ENCODE measurements around the gene ALPL. TPM values are rescaled to one million over a fixed set of nuclear protein-coding genes. Genes with fewer than 3 reads are reported as not detected.

ALPL gene
- total RNA-seq, 3 donors from 2014 or later: 2.9 to 98.0 (median 17.4) TPM

- no peaks in the 10 kb centered on the region for H3K9me3 ChIP-seq
- no peak overlapping the region for H3K4me3 ChIP-seq
- TF ChIP-seq, protein P1, sequence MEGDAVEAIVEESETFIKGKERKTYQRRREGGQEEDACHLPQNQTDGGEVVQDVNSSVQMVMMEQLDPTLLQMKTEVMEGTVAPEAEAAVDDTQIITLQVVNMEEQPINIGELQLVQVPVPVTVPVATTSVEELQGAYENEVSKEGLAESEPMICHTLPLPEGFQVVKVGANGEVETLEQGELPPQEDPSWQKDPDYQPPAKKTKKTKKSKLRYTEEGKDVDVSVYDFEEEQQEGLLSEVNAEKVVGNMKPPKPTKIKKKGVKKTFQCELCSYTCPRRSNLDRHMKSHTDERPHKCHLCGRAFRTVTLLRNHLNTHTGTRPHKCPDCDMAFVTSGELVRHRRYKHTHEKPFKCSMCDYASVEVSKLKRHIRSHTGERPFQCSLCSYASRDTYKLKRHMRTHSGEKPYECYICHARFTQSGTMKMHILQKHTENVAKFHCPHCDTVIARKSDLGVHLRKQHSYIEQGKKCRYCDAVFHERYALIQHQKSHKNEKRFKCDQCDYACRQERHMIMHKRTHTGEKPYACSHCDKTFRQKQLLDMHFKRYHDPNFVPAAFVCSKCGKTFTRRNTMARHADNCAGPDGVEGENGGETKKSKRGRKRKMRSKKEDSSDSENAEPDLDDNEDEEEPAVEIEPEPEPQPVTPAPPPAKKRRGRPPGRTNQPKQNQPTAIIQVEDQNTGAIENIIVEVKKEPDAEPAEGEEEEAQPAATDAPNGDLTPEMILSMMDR (IDR thresholded peaks at IDR 0.05): no peak
- intact Hi-C loops (cut with DNase I; ENCODE audit: low total_unique reads): no loop called here
- no peak for DNase-seq (ENCODE audit: low spot score in 2 of 2)
- no peak overlapping the region for H3K27ac ChIP-seq
- H3K4me1 ChIP-seq: peaks cover 2 to 18% of the 10 kb centered on the region in 2 donors
- H3K36me3 ChIP-seq: no peaks in the 10 kb centered on the region
- H3K27me3 ChIP-seq: no peaks in the 10 kb centered on the region
These were observed 110.2 kb downstream of the ALPL start for GRCh38 chr1:21619375-21619947.

GRCh38 chr1:21620011-21620410, 110.8 kb downstream of the ALPL start:
- Histone ChIP-seq H3K4me3 (peak overlapping the region in 1 of 3 donors; percentile 50), H3K36me3 (no peaks in the 10 kb centered on the region), H3K27me3 (no peaks in the 10 kb centered on the region), H3K4me1 (peaks cover 2 to 20% of the 10 kb centered on the region in 2 donors), H3K9me3 (no peaks in the 10 kb centered on the region), H3K27ac (no peak overlapping the region)
- TF ChIP-seq, protein P1 (IDR thresholded peaks at IDR 0.05): no peak
- TF ChIP-seq POLR2AphosphoS5 (IDR thresholded peaks at IDR 0.05) (no peak), POLR2A (IDR thresholded peaks at IDR 0.05) (no peak)
- intact Hi-C loops (cut with DNase I; ENCODE audit: low total_unique reads): no loop called here
- DNase-seq (ENCODE audit: low spot score in 2 of 2): no peak

DNA sequence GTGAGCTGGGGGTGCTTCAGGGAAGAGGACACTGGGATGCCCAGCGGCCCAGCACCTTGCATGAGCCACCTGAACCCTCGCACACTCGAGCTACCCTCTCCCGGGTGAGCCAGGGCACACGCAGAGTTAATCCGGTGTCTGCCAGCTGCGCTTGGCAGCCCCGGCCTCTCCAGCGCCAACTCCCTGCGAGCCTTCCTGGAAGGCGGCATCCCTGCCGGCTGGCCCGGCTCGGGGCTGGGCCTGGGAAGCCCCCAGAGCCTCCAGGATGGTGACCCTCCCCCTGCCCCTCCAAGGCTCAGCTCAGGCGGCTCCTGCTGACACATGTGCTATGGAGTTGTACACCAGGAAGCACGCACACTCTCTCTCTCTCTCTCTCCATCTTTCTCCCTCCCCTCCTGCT, 111.3 kb downstream of the ALPL start:
- Histone ChIP-seq H3K4me1 (peaks cover 2 to 20% of the 10 kb centered on the region in 2 donors), H3K4me3 (peak overlapping the region in 2 of 3 donors; percentile 3 to 50), H3K27ac (no peak overlapping the region)

DNA sequence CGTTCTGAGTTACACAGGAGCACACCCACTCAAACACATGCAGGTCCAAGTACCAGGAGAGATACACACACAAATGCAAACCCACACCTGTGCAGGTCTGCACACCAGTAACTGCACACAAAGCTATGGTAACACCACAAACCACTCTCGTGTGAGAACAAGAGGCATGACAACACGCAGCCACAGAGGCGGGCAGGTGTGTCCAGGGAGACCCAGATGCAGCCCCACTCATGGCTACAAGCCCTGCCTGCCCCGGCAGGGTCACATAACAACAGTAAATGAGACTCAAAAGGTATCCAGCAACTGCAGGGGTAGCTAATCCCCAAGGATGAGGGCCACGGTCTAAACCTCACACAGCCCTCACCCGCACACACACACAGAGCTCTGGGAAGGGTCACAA, 111.8 kb downstream of the ALPL start:
- no peaks in the 10 kb centered on the region for H3K9me3 ChIP-seq
- no peaks in the 10 kb centered on the region for H3K36me3 ChIP-seq
- DNase-seq (ENCODE audit: low spot score in 2 of 2): no peak
- H3K27me3 ChIP-seq: no peaks in the 10 kb centered on the region
- intact Hi-C loops (cut with DNase I; ENCODE audit: low total_unique reads): no loop called here
- no peak for TF ChIP-seq POLR2A (IDR thresholded peaks at IDR 0.05)
- no peak for TF ChIP-seq POLR2AphosphoS5 (IDR thresholded peaks at IDR 0.05)
- peak overlapping the region in 1 of 3 donors; percentile 27 for H3K4me3 ChIP-seq
- H3K4me1 ChIP-seq: peaks cover 2 to 20% of the 10 kb centered on the region in 2 donors
- H3K27ac ChIP-seq: no peak overlapping the region

More for the DNA sequence above, 111.3 kb downstream of the ALPL start:
- TF ChIP-seq, protein P1 (IDR thresholded peaks at IDR 0.05): no peak
- TF ChIP-seq POLR2A (IDR thresholded peaks at IDR 0.05): no peak
- no peak for TF ChIP-seq POLR2AphosphoS5 (IDR thresholded peaks at IDR 0.05)
- Histone ChIP-seq H3K36me3 (no peaks in the 10 kb centered on the region), H3K9me3 (no peaks in the 10 kb centered on the region), H3K27me3 (no peaks in the 10 kb centered on the region)
- intact Hi-C loops (cut with DNase I; ENCODE audit: low total_unique reads): no loop called here
- DNase-seq (ENCODE audit: low spot score in 2 of 2): no peak

DNA sequence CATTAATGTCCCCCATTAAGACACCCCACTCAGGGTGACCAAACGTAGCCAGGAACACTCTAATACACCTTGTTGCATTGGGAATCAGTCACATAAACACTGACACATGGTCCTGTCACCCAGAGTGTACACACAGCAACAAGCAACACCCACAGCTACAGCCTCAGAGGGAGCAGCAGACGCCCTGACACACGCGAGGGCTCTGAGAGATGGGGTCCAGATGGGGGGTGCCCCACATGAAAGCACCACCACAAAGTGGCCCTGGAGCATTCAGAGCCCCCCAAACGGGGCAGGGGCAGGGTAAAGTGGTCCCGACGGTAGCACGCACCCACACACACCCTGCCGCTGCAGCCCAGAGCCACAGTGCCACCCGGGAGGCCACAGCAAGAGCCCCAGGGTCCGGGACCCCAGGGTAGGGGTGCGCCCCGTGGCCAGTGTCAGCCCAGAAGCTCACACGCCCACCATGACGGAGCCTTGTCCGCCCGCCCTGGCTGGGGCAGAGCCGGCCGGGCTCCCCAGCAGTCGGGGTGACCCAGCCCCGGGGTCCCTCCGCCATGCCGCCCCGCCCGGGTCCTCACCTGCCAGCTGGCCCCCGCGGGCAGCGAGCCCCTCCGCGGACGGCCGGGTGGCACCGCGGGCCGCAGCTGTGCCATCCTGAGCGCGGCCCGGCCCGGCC, 112.7 kb downstream of the ALPL start:
- no peak for DNase-seq (ENCODE audit: low spot score in 2 of 2)
- Histone ChIP-seq H3K27me3 (no peaks in the 10 kb centered on the region), H3K4me3 (peak overlapping the region in 2 of 3 donors; percentile 55 to 74), H3K9me3 (no peaks in the 10 kb centered on the region), H3K27ac (peak overlapping the region in 1 of 2 donors; percentile 35), H3K36me3 (no peaks in the 10 kb centered on the region), H3K4me1 (peaks cover 2 to 20% of the 10 kb centered on the region in 2 donors)
- TF ChIP-seq, protein P1 (IDR thresholded peaks at IDR 0.05): no peak
- TF ChIP-seq POLR2A (IDR thresholded peaks at IDR 0.05) (no peak), POLR2AphosphoS5 (IDR thresholded peaks at IDR 0.05) (no peak)
- intact Hi-C loops (cut with DNase I; ENCODE audit: low total_unique reads): no loop called here

Measured in breast epithelium (tissue), 4 donors.